ENCODE data around the gene SSTR5.

The SSTR5 gene

DNA sequence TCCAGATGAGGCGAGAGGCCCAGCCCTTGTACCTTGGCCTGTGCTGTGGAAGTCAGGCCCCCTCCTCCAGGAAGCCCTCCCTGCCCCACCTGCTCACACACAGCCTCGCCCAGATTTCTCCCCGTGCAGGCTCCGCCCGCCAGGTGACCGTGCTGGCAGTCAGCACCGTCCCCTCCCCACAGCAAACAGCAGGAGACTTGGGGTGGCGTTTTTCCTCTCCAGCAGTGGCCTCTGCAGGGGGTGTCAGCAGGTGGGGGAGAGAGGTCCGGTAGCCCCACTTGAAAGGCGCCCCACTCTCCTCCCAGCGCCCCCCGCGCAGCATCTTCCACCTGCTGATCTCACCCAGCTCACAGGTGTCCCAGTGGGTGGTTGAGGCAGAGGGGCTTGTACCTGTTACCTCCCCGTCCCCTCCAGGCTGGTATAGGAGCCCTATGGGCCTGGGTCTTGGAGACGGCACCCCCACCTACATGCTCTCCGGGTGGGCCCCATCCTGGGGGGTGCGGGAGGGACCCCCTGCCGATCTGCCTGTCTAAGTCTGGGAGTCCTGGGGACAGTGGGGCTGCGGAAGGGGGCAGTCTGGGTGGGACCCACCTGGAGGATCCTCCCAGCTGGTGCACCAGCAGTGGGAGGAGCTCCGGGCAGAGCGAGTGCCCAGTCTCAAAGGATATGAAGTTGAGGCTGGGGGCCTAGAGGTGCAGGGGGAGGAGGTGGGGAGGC, 27.7 kb downstream of the SSTR5 start:
- TF ChIP-seq, protein P1, sequence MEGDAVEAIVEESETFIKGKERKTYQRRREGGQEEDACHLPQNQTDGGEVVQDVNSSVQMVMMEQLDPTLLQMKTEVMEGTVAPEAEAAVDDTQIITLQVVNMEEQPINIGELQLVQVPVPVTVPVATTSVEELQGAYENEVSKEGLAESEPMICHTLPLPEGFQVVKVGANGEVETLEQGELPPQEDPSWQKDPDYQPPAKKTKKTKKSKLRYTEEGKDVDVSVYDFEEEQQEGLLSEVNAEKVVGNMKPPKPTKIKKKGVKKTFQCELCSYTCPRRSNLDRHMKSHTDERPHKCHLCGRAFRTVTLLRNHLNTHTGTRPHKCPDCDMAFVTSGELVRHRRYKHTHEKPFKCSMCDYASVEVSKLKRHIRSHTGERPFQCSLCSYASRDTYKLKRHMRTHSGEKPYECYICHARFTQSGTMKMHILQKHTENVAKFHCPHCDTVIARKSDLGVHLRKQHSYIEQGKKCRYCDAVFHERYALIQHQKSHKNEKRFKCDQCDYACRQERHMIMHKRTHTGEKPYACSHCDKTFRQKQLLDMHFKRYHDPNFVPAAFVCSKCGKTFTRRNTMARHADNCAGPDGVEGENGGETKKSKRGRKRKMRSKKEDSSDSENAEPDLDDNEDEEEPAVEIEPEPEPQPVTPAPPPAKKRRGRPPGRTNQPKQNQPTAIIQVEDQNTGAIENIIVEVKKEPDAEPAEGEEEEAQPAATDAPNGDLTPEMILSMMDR (IDR thresholded peaks at IDR 0.05): no peak
- TF ChIP-seq ZFX (IDR thresholded peaks at IDR 0.05; ENCODE audit: borderline replicate concordance): no peak
- no peak overlapping the region for H3K27ac ChIP-seq

GRCh38 chr16:1101133-1101532, 28.6 kb downstream of the SSTR5 start:
- no peak for TF ChIP-seq ZFX (IDR thresholded peaks at IDR 0.05; ENCODE audit: borderline replicate concordance)
- TF ChIP-seq, protein P1 (IDR thresholded peaks at IDR 0.05): no peak
- no peak overlapping the region for H3K27ac ChIP-seq

GRCh38 chr16:1101573-1102332, 29.2 kb downstream of the SSTR5 start:
- TF ChIP-seq ZFX (IDR thresholded peaks at IDR 0.05; ENCODE audit: borderline replicate concordance): no peak
- TF ChIP-seq, protein P1 (IDR thresholded peaks at IDR 0.05): no peak
- H3K27ac ChIP-seq: no peak overlapping the region

GRCh38 chr16:1102333-1102700, 29.8 kb downstream of the SSTR5 start:
- TF ChIP-seq ZFX (IDR thresholded peaks at IDR 0.05; ENCODE audit: borderline replicate concordance): no peak
- no peak overlapping the region for H3K27ac ChIP-seq

- no peak overlapping the region for H3K27ac ChIP-seq
- TF ChIP-seq, protein P1 (IDR thresholded peaks at IDR 0.05): peak; percentile 69
- no peak for TF ChIP-seq ZFX (IDR thresholded peaks at IDR 0.05; ENCODE audit: borderline replicate concordance)
These were observed 30.5 kb downstream of the SSTR5 start for GRCh38 chr16:1102921-1103635.

GRCh38 chr16:1103636-1103980, 31.1 kb downstream of the SSTR5 start:
- no peak for TF ChIP-seq ZFX (IDR thresholded peaks at IDR 0.05; ENCODE audit: borderline replicate concordance)
- TF ChIP-seq, protein P1 (IDR thresholded peaks at IDR 0.05): no peak
- H3K27ac ChIP-seq: no peak overlapping the region

- TF ChIP-seq, protein P1 (IDR thresholded peaks at IDR 0.05): peak; percentile 77
- TF ChIP-seq ZFX (IDR thresholded peaks at IDR 0.05; ENCODE audit: borderline replicate concordance): no peak
- H3K27ac ChIP-seq: no peak overlapping the region
These were observed 33.5 kb downstream of the SSTR5 start for GRCh38 chr16:1105888-1106620.

Data from 22Rv1 (cell line).